HepG2 (cell line): ENCODE data around the gene TMEM158. TPM values are rescaled to one million over a fixed set of nuclear protein-coding genes. Genes with fewer than 3 reads are reported as not detected.

ENCODE experiments used
- AGO2 ChIP-seq: fragments of 200-400 bp; formaldehyde crosslinking; optimal IDR thresholded peaks from 2 replicates; pipeline ENCODE3; 2017; ENCODE audit warnings: mild to moderate bottlenecking, low read depth, low read length, moderate library complexity
- ARHGAP35 ChIP-seq: sonication (generic); formaldehyde crosslinking; IDR thresholded peaks from 2 replicates; pipeline ENCODE4 v1.9.0; 2022; ENCODE audit warnings: mild to moderate bottlenecking, inconsistent platforms, moderate library complexity, missing genetic modification reagents, borderline replicate concordance
- CSRNP1 ChIP-seq: sonication (generic); formaldehyde crosslinking; IDR thresholded peaks from 2 replicates; pipeline ENCODE4 v1.8.1; 2023; ENCODE audit warnings: mild to moderate bottlenecking, missing genetic modification reagents
- HMG20B ChIP-seq: conservative IDR thresholded peaks from 2 replicates; pipeline ENCODE4 v1.6.1; 2016; ENCODE audit warnings: missing genetic modification reagents, missing compliant biosample characterization
- MATR3 ChIP-seq: sonication (generic); formaldehyde crosslinking; IDR thresholded peaks from 2 replicates; pipeline ENCODE4 v1.4.0; 2020; ENCODE audit warnings: missing genetic modification reagents
- RBFOX2 ChIP-seq: fragments of 200-400 bp; formaldehyde crosslinking; IDR thresholded peaks from 2 replicates; pipeline ENCODE4 v1.6.1; 2017; ENCODE audit warnings: low read depth, mild to moderate bottlenecking, low read length
- REPIN1 ChIP-seq: sonication (generic); formaldehyde crosslinking; IDR thresholded peaks from 2 replicates; pipeline ENCODE4 v1.8.0; 2022; ENCODE audit warnings: missing genetic modification reagents, low read depth, mild to moderate bottlenecking, borderline replicate concordance
- RFX3 ChIP-seq: IDR thresholded peaks from 2 replicates; pipeline ENCODE4 v1.6.1; 2016; ENCODE audit warnings: missing biosample characterization, missing genetic modification reagents
- RNF219 ChIP-seq: sonication (generic); formaldehyde crosslinking; IDR thresholded peaks from 2 replicates; pipeline ENCODE4 v1.5.0; 2020; ENCODE audit warnings: mild to moderate bottlenecking, missing genetic modification reagents
- RXRB ChIP-seq: IDR thresholded peaks from 2 replicates; pipeline ENCODE4 v1.6.1; 2016; ENCODE audit warnings: borderline replicate concordance, missing genetic modification reagents, missing compliant biosample characterization
- TAF15 ChIP-seq: fragments of 200-400 bp; formaldehyde crosslinking; IDR thresholded peaks from one replicate; pipeline ENCODE4 v1.6.1; 2018; ENCODE audit warnings: mild to moderate bottlenecking, low read depth, low read length; ENCODE audit not compliant: poor library complexity, severe bottlenecking
- THRA ChIP-seq: sonication (generic); formaldehyde crosslinking; IDR thresholded peaks from 2 replicates; pipeline ENCODE4 v1.4.0; 2020; ENCODE audit warnings: missing genetic modification reagents, borderline replicate concordance
- ZFAT ChIP-seq: sonication (generic); formaldehyde crosslinking; conservative IDR thresholded peaks from 2 replicates; pipeline ENCODE4 v1.8.1; 2023; ENCODE audit warnings: missing genetic modification reagents, inconsistent platforms
- ZGPAT ChIP-seq: IDR thresholded peaks from 2 replicates; pipeline ENCODE4 v1.6.1; 2016; ENCODE audit warnings: mild to moderate bottlenecking
- ZNF224 ChIP-seq: sonication (generic); formaldehyde crosslinking; IDR thresholded peaks from 2 replicates; pipeline ENCODE4 v1.5.0; 2020; ENCODE audit warnings: mild to moderate bottlenecking, missing genetic modification reagents
- ZNF512B ChIP-seq: sonication (generic); formaldehyde crosslinking; IDR thresholded peaks from 2 replicates; pipeline ENCODE4 v1.5.1; 2020; ENCODE audit warnings: missing genetic modification reagents, mild to moderate bottlenecking, borderline replicate concordance
- ZNF556 ChIP-seq: sonication (generic); formaldehyde crosslinking; IDR thresholded peaks from 2 replicates; pipeline ENCODE4 v1.4.0; 2020; ENCODE audit warnings: mild to moderate bottlenecking, missing genetic modification reagents, borderline replicate concordance
- ZNF614 ChIP-seq: IDR thresholded peaks from 2 replicates; pipeline ENCODE4 v1.6.1; 2018; ENCODE audit warnings: missing biosample characterization, missing genetic modification reagents, inconsistent platforms, borderline replicate concordance
- ZNF670 ChIP-seq: sonication (generic); formaldehyde crosslinking; IDR thresholded peaks from 2 replicates; pipeline ENCODE4 v1.8.0; 2022; ENCODE audit warnings: mild to moderate bottlenecking, missing genetic modification reagents, borderline replicate concordance
- polyA plus RNA-seq, 8 experiments: library from polyadenylated mRNA; depleted of rRNA in 3 of 8; stranded (reverse) in 7 of 8; unstranded in 1 of 8; fragments of >200 nt; fragmentation: Illumina TruSeq in 4 of 8; extraction: Trizol in 4 of 8; gene quantifications; 2 replicates each; pipeline versions ENCODE4 v1.2.1 to v1.2.3, GENCODE V29; 2011 to 2016; ENCODE audit warnings: low read depth in 4 of 8, missing spikeins in 1 of 8, mixed read lengths in 1 of 8; ENCODE audit not compliant: insufficient read depth in 1 of 8
- total RNA-seq, 5 experiments: library from RNA; depleted of rRNA; stranded (reverse); fragments of >200 nt; fragmentation: Illumina TruSeq; extraction: Trizol; gene quantifications; 2 replicates each; pipeline ENCODE4 v1.2.3, GENCODE V29; 2016; ENCODE audit warnings: low read depth in 1 of 5

TMEM158 gene
- total and polyA plus RNA-seq, 2 of the 13 experiments (the other 11 are each of a cell fraction or from before 2014, with no cell fraction given) = 0.13 TPM; not detected in 1

- peak; percentile 46; the same call in 1 of the 2 replicates for TF ChIP-seq ZNF556 (CRISPR knock-in tag)
- TF ChIP-seq RBFOX2 = no peak
- no peak for TF ChIP-seq ZNF224 (CRISPR knock-in tag)
- TF ChIP-seq ZNF512B (CRISPR knock-in tag) = no peak
- peak; percentile 70; the same call in 1 of the 2 replicates for TF ChIP-seq RXRB (CRISPR knock-in tag)
- no peak for TF ChIP-seq ARHGAP35 (CRISPR knock-in tag)
- TF ChIP-seq ZGPAT (CRISPR knock-in tag) = 0 out of 2 replicates have a peak, but pooled peaks have one; percentile 21
- no peak for TF ChIP-seq ZNF670 (CRISPR knock-in tag)
- no peak for TF ChIP-seq RFX3
- TF ChIP-seq HMG20B (CRISPR knock-in tag) = no peak
- TF ChIP-seq TAF15 = no peak
- TF ChIP-seq THRA (CRISPR knock-in tag) = 0 out of 2 replicates have a peak, but pooled peaks have one; percentile 19
- TF ChIP-seq ZNF614 (CRISPR knock-in tag) = peak; percentile 54; the same call in 1 of the 2 replicates
- TF ChIP-seq REPIN1 = peak; percentile 98
- TF ChIP-seq CSRNP1 (CRISPR knock-in tag) = no peak
- no peak for TF ChIP-seq ZFAT
- no peak for TF ChIP-seq MATR3
- no peak for TF ChIP-seq AGO2
- TF ChIP-seq RNF219 (CRISPR knock-in tag) = no peak
These were observed 34.1 kb downstream of the TMEM158 start (continued) for GRCh38 chr3:45191924-45192417.
